ENCODE measurements around the gene ARFGEF3.
A peak's percentile ranks its signal among the peaks of the same experiment; 100 is the strongest.
"Not testable (repeated sequence)": the region's sequence is repeated elsewhere in the genome, so short reads cannot be mapped to it uniquely, and the experiment has no call there.

The ARFGEF3 gene

DNA sequence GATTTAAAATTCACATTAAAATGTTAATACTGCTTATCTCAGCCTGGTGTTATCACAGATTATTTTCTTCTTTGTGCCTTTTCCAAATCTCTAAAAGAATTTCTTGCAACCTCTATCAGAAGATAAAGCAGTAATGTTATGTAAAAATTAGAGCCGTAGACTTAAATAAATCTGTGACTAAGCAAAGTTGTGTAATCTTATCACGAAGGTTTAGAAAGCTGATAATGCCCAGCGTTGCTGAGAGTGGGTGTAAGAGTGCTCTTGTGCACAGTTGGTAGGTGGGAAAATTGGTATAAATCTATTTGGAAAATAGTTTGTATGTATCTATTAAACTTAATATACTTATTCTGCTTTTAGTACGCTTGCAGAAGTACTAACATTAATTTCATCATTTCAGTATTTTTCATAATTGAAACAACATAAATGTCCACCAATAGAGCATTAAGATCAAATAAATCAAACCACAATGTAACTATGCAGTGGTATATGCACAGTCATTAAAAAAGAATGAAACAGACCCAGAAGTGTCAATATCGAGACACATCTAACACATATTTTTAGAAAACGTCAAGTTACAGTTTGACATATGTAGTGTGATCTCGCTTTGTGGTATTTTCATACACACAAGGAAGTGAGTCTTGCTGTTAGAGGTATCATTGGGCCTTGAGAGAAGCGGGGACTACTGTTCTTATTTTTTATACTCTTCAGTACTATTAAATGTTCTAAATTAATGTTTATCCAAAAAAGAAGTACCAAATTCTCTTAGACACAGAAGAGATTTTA, 111.0 kb downstream of the ARFGEF3 start:
- no peak for TF ChIP-seq GATA1 (IDR thresholded peaks at IDR 0.05; ENCODE audit: low read depth, low read length)
- no peak for TF ChIP-seq POLR2A (IDR thresholded peaks at IDR 0.05; ENCODE audit: low read length)

DNA sequence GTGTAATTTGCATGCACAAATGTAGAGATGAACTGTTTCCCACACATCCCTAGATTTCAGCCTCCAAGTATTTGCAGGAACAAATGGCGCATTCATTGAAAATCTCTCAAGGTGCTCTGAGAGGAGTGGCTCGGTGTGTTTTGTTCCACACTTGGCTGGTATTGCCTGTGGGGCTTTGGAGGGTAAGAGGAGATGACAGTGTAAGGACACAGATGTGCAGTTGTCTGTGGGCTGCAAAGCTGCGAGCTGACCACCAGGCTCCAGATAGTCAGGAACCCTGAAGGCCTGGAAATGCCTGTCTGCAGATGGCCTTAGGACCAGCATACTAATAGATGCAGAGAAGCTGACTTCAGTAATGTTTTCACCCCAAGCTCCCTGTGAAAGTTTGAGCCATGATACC, 114.2 kb downstream of the ARFGEF3 start:
- DNase-seq = no peak
- TF ChIP-seq GATA1 (IDR thresholded peaks at IDR 0.05; ENCODE audit: low read depth, low read length) = no peak
- no peak for TF ChIP-seq POLR2A (IDR thresholded peaks at IDR 0.05; ENCODE audit: low read length)

More for the DNA sequence above, 111.0 kb downstream of the ARFGEF3 start:
- DNase-seq = no peak

DNA sequence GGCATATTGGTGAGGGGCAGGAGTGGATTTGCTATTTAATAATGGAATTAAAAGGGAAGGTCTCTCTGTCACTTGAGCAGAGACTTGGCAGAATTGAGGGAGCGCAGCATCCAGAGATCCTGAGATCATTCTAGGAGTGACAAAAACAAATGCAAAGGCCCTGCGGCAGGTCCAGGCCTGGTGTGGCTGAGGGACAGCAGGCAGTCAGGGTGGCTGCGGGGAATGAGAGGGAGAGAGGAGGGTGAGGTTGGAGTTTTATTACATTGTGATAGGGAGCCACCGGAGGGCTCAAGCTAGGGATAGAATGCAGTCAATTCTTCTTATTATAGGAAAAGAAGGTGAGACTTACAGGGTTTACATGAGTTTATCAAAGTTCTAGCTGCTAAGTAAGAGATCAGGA, 116.1 kb downstream of the ARFGEF3 start:
- no peak for DNase-seq
- no peak for TF ChIP-seq GATA1 (IDR thresholded peaks at IDR 0.05; ENCODE audit: low read depth, low read length)
- TF ChIP-seq POLR2A (IDR thresholded peaks at IDR 0.05; ENCODE audit: low read length) = no peak

DNA sequence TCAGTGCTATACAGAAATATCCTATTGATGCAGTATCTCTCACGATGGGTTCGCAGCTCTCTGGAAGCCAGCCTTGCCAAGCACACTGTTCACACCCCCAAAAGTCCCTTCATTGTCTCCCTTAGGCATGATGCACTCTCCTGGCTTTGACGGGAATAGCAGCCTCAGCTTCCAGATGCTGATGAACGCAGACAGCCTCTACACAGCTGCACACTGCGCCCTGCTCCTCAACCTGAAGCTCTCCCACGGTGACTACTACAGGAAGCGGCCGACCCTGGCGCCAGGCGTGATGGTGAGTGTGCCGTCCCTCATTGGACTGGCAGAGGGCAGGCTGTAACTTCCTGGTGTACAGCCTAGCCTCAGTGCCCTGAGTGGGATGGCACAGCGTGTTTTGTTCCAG, 116.6 kb downstream of the ARFGEF3 start:
- no peak for TF ChIP-seq POLR2A (IDR thresholded peaks at IDR 0.05; ENCODE audit: low read length)
- TF ChIP-seq GATA1 (IDR thresholded peaks at IDR 0.05; ENCODE audit: low read depth, low read length) = no peak
- no peak for DNase-seq

DNA sequence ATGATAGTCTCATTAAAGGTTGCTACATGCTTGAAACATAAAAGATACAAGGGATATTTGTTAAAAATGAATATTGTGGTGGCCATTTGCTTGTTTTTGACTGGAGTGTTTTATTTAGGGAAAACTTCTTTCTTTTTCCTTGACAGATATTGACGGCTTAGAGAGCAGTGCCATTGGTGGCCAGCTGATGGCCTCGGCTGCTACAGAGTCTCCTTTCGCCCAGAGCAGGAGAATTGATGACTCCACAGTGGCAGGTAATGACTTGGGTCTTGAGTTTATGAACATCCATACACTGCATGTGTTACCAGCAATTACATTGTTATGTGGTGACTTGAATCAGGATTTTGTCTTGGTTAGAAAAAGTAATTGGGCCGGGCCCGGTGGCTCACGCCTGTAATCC, 124.1 kb downstream of the ARFGEF3 start:
- no peak for TF ChIP-seq POLR2A (IDR thresholded peaks at IDR 0.05; ENCODE audit: low read length)
- no peak for DNase-seq

DNA sequence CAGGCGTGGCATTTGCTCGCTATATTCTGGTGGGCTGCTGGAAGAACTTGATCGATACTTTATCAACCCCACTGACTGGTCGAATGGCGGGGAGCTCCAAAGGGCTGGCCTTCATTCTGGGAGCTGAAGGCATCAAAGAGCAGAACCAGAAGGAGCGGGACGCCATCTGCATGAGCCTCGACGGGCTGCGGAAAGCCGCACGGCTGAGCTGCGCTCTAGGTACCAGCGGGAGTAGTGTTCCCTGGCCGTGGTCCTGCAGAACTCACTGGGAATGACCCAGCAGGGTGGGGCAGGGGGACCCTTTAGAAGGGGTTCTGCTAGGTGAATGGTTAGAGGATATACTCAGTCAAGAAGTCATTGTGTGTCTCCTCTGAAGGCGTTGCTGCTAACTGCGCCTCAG, 125.0 kb downstream of the ARFGEF3 start:
- TF ChIP-seq POLR2A (IDR thresholded peaks at IDR 0.05; ENCODE audit: low read length) = no peak
- no peak for TF ChIP-seq GATA1 (IDR thresholded peaks at IDR 0.05; ENCODE audit: low read depth, low read length)
- no peak for DNase-seq

GRCh38 chr6:138287144-138287955, 125.6 kb downstream of the ARFGEF3 start:
- DNase-seq = peak; percentile 13 to 38
- TF ChIP-seq GATA1 (IDR thresholded peaks at IDR 0.05; ENCODE audit: low read depth, low read length) = no peak
- no peak for TF ChIP-seq POLR2A (IDR thresholded peaks at IDR 0.05; ENCODE audit: low read length)

DNA sequence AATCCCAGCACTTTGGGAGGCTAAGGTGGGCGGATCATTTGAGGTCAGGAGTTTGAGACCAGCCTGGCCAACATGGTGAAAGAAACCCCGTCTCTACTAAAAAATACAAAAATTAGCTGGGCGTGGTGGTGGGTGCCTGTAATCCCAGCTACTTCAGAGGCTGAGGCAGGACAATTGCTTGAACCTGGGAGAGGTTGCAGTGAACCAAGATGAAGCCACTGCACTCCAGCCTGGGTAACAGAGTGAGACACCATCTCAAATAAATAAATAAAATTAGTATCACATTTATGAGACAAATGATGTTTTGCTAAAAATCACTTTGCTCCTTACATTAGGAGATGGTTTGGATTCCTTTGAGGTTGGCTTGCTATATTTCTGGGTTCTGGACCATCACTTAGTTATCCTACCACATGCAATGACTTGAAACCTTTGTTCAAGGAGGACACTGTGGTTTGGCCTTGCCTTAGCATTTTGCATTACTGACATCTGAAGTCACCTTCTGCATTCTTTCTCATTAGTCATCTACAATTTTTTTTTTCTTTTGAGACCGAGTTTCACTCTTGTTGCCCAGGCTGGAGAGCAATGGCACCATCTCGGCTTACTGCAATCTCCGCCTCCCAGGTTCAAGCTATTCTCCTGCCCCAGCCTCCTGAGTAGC, 126.8 kb downstream of the ARFGEF3 start:
- not testable (repeated sequence) for DNase-seq

DNA sequence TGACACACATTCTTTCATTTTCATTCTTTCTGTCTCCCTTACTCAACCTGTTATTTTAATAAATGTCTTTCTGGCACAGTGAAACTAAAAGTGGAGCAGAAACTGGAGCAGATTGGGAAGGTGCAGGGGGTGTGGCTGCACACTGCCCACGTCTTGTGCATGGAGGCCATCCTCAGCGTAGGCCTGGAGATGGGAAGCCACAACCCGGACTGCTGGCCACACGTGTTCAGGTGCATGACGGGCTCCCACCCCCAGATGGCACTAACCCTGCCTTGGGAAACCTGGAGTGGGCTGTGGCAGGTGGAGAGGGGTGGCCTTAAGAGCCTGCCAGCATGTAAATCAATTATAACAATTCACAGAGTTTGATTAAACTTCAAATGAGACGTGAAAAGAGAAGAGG, 128.0 kb downstream of the ARFGEF3 start:
- no peak for DNase-seq
- TF ChIP-seq POLR2A (IDR thresholded peaks at IDR 0.05; ENCODE audit: low read length) (no peak), GATA1 (IDR thresholded peaks at IDR 0.05; ENCODE audit: low read depth, low read length) (no peak)

DNA sequence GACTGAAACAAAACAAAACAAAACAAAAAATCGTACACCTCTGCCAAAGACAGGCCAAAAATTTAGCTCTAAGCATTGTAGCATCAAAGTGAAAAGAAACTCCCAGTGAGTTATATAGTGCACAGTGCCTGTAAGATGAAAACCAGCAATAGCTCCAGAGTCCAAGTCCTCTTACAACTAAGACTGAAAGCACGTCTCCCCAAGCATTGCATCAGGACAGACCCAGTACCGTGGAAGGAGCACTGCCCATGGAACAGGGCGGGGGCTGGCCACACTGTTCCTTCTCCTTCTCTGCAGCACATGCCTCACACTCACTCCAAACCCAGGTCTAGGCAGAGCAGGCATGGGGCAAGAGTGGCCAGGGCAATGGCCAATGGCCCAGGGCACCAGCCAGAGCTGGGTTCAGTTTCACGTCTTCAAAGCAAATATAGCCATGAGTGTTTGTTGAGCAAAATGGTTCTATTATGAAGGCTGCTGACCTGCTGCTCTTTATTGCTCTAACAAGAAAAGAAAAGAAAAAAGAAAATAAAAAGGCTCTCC, 128.8 kb downstream of the ARFGEF3 start:
- TF ChIP-seq GATA1 (IDR thresholded peaks at IDR 0.05; ENCODE audit: low read depth, low read length) (no peak), POLR2A (IDR thresholded peaks at IDR 0.05; ENCODE audit: low read length) (no peak)
- DNase-seq = no peak

DNA sequence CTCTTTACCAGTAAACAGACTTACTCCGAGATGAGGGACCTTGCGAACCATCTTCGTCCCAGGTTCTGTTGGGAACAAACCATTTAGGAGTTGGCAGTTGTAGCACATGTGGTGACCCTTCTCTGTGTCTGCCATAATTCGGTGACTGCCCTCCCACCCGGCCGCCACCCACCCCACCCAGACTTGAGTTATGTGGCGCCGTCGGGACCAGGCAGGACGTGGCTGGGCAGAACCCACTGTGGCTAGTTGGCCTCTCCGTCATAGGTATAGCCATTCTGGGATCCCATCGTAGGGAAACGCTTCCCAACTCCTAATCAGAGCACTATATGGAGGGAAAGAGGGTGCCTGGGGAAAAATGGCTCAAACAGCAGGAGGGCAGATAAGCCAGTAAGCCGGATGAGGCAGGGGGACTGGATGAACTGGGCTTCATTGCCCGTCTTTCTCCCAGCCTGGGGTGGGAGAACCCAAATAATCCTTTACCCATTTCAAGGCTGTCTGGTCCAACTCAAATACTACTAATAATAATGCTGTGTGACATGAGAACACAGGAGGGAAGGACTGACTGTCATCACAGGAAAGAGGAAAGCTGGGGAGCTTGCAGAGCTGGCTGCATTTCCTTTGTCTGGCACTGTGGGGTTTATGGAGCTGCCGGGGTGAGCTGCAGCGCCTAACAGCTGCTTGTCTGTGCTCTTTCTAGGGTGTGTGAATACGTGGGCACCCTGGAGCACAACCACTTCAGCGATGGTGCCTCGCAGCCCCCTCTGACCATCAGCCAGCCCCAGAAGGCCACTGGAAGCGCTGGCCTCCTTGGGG, 129.5 kb downstream of the ARFGEF3 start:
- no peak for DNase-seq
- TF ChIP-seq GATA1 (IDR thresholded peaks at IDR 0.05; ENCODE audit: low read depth, low read length) (no peak), POLR2A (IDR thresholded peaks at IDR 0.05; ENCODE audit: low read length) (no peak)

- no peak for DNase-seq
- TF ChIP-seq GATA1 (IDR thresholded peaks at IDR 0.05; ENCODE audit: low read depth, low read length) = no peak
- TF ChIP-seq POLR2A (IDR thresholded peaks at IDR 0.05; ENCODE audit: low read length) = no peak
These were observed 130.1 kb downstream of the ARFGEF3 start for GRCh38 chr6:138291849-138292181.

DNA sequence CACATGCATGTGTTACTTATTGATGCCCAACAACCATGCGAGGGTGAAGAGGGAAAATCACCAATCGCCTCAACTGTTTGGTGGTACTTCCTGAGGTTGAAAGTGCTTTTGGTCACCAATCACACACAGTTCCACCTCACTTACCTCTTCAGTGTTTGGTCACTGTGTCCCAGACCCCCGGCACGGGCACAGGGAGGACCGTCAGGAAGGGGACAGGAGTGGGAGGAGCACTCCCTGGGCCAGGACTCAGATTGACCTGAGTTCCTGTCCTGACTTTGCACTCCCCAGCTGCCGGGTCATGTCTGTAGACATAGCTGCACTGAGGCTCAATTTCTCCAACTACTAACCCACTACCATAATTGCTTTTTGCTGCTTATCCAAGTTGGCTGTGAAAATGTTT, 130.7 kb downstream of the ARFGEF3 start:
- DNase-seq = no peak
- TF ChIP-seq POLR2A (IDR thresholded peaks at IDR 0.05; ENCODE audit: low read length) (no peak), GATA1 (IDR thresholded peaks at IDR 0.05; ENCODE audit: low read depth, low read length) (no peak)
